CD4-positive, alpha-beta memory T cell (primary cell): ENCODE measurements around the gene SGCG. TPM values are rescaled to one million over a fixed set of nuclear protein-coding genes. Genes with fewer than 3 reads are reported as not detected.

ENCODE experiments used
- CTCF ChIA-PET: fragments of 350-600 bp; sonication (Branson Sonifier 250); formaldehyde crosslinking; loops from one replicate; lab custom pipeline; 2021; ENCODE audit warnings: inconsistent platforms; ENCODE audit not compliant: partially characterized antibody; lab: Charles Lee
- POLR2A ChIA-PET: fragments of 350-600 bp; sonication (Branson Sonifier 250); formaldehyde crosslinking; loops from one replicate; lab custom pipeline; 2021; ENCODE audit not compliant: partially characterized antibody; lab: Charles Lee
- DNase-seq, 5 donors: peaks; one replicate each; pipeline versions ENCODE4 v3.0.0 to v3.0.0-alpha.2; 2020 to 2022; ENCODE audit warnings: mixed read lengths in 1 of 5
- H3K27ac ChIP-seq: one replicate; pipeline ENCODE4 v1.7.0; 2013; ENCODE audit warnings: low read depth, low read length
- H3K27me3 ChIP-seq: 2 replicates; pipeline ENCODE4 v1.7.0; 2013; ENCODE audit warnings: mild to moderate bottlenecking, low read length, moderate library complexity; ENCODE audit not compliant: insufficient read depth
- H3K36me3 ChIP-seq: 2 replicates; pipeline ENCODE4 v1.7.0; 2013; ENCODE audit warnings: mild to moderate bottlenecking, low read length, moderate library complexity; ENCODE audit not compliant: insufficient read depth
- H3K4me1 ChIP-seq: 2 replicates; pipeline ENCODE4 v1.7.0; 2013; ENCODE audit warnings: mild to moderate bottlenecking, low read length, moderate library complexity; ENCODE audit not compliant: insufficient read depth
- H3K4me3 ChIP-seq, 2 donors: one replicate each; pipeline ENCODE4 v1.7.0; 2013; ENCODE audit warnings: low read length in 2 of 2, mild to moderate bottlenecking in 1 of 2
- H3K9me3 ChIP-seq, 2 donors: one replicate each; pipeline ENCODE4 v1.7.0; 2013; ENCODE audit warnings: low read length in 2 of 2, control low read depth in 1 of 2; ENCODE audit not compliant: control insufficient read depth in 1 of 2
- H3K27ac Mint-ChIP-seq, 7 donors: one replicate each; pipeline ENCODE4 v1.8.0; 2020 to 2021; ENCODE audit warnings: mixed read lengths in 7 of 7, mild to moderate bottlenecking in 6 of 7, inconsistent platforms in 3 of 7, moderate library complexity in 3 of 7
- H3K27me3 Mint-ChIP-seq, 2 donors: one replicate each; pipeline ENCODE4 v1.8.0; 2020 to 2021; ENCODE audit warnings: mixed read lengths in 2 of 2
- H3K36me3 Mint-ChIP-seq, 2 donors: one replicate each; pipeline ENCODE4 v1.8.0; 2020 to 2021; ENCODE audit warnings: mixed read lengths in 2 of 2, inconsistent platforms in 1 of 2, mild to moderate bottlenecking in 1 of 2
- H3K4me1 Mint-ChIP-seq, 4 donors: one replicate each; pipeline ENCODE4 v1.8.0; 2020 to 2021; ENCODE audit warnings: mixed read lengths in 4 of 4, mild to moderate bottlenecking in 1 of 4
- H3K4me3 Mint-ChIP-seq, 8 donors: one replicate each; pipeline ENCODE4 v1.8.0; 2020 to 2021; ENCODE audit warnings: mixed read lengths in 8 of 8, mild to moderate bottlenecking in 7 of 8, moderate library complexity in 6 of 8, inconsistent platforms in 3 of 8
- H3K9me3 Mint-ChIP-seq, 8 donors: one replicate each; pipeline ENCODE4 v1.8.0; 2020 to 2021; ENCODE audit warnings: mixed read lengths in 8 of 8, mild to moderate bottlenecking in 5 of 8, inconsistent platforms in 3 of 8, moderate library complexity in 1 of 8
- intact Hi-C: fragments of 100-400 bp; cut with micrococcal nuclease; formaldehyde crosslinking; loops from one replicate; pipeline ENCODE4 v1.15.1; 2023
- polyA plus RNA-seq, 2 donors: library from polyadenylated mRNA; unstranded; fragments of 300-500 nt; fragmentation: Illumina TruSeq; gene quantifications; one replicate each; pipeline ENCODE4 v1.2.3, GENCODE V29; 2021
- total RNA-seq, 2 experiments: library from RNA; stranded (reverse); gene quantifications; one replicate each; pipeline ENCODE4 v1.2.3, GENCODE V29; 2021

The SGCG gene
- total and polyA plus RNA-seq, 4 experiments from 2014 or later, result not detected

- Histone ChIP-seq H3K27ac (no peak overlapping the region), H3K36me3 (no peaks in the 10 kb centered on the region), H3K27me3 (no peaks in the 10 kb centered on the region), H3K9me3 (no peaks in the 10 kb centered on the region), H3K4me3 (no peak overlapping the region), H3K4me1 (no peaks in the 10 kb centered on the region)
- intact Hi-C loops, result no loop called here
- DNase-seq, result no peak
- no peaks in the 10 kb centered on the region for H3K9me3 Mint-ChIP-seq
- H3K4me1 Mint-ChIP-seq, result peaks cover 0 to 1% (median 0%) of the 10 kb centered on the region in 4 donors
- H3K36me3 Mint-ChIP-seq, result no peaks in the 10 kb centered on the region
- POLR2A ChIA-PET, result no interaction called here
- H3K4me3 Mint-ChIP-seq, result peak overlapping the region in 1 of 8 donors; percentile 1
- no peak overlapping the region for H3K27ac Mint-ChIP-seq
- peaks cover 0 to 2% of the 10 kb centered on the region in 2 donors for H3K27me3 Mint-ChIP-seq
- CTCF ChIA-PET, result no interaction called here
These were observed 87.7 kb downstream of the SGCG start for GRCh38 chr13:23268441-23268840.

GRCh38 chr13:23271331-23271730 is 90.6 kb downstream of the SGCG start:
- H3K4me3 ChIP-seq, result no peak overlapping the region
- H3K27me3 ChIP-seq, result no peaks in the 10 kb centered on the region
- no peak for DNase-seq
- H3K27me3 Mint-ChIP-seq, result no peaks in the 10 kb centered on the region
- H3K4me1 ChIP-seq, result no peaks in the 10 kb centered on the region
- ChIA-PET POLR2A (no interaction called here), CTCF (no interaction called here)
- no peak overlapping the region for H3K27ac ChIP-seq
- H3K9me3 ChIP-seq, result no peaks in the 10 kb centered on the region
- no peaks in the 10 kb centered on the region for H3K36me3 ChIP-seq
- H3K27ac Mint-ChIP-seq, result no peak overlapping the region
- no peaks in the 10 kb centered on the region for H3K36me3 Mint-ChIP-seq
- peaks cover 0 to 1% (median 0%) of the 10 kb centered on the region in 4 donors for H3K4me1 Mint-ChIP-seq
- intact Hi-C loops, result no loop called here
- H3K4me3 Mint-ChIP-seq, result no peak overlapping the region
- no peaks in the 10 kb centered on the region for H3K9me3 Mint-ChIP-seq

- intact Hi-C loops, result no loop called here
- no peak overlapping the region for H3K4me3 ChIP-seq
- no peaks in the 10 kb centered on the region for H3K36me3 ChIP-seq
- no peaks in the 10 kb centered on the region for H3K27me3 ChIP-seq
- Mint-ChIP-seq H3K4me3 (no peak overlapping the region), H3K27me3 (peaks cover 1 to 2% of the 10 kb centered on the region in 2 donors), H3K9me3 (no peaks in the 10 kb centered on the region), H3K36me3 (no peaks in the 10 kb centered on the region), H3K27ac (no peak overlapping the region), H3K4me1 (no peaks in the 10 kb centered on the region)
- no peaks in the 10 kb centered on the region for H3K9me3 ChIP-seq
- no peak for DNase-seq
- H3K27ac ChIP-seq, result no peak overlapping the region
- POLR2A ChIA-PET, result no interaction called here
- CTCF ChIA-PET, result no interaction called here
- H3K4me1 ChIP-seq, result no peaks in the 10 kb centered on the region
These were observed 92.7 kb downstream of the SGCG start for GRCh38 chr13:23273498-23273897.

- no peaks in the 10 kb centered on the region for H3K36me3 ChIP-seq
- H3K27me3 Mint-ChIP-seq, result peaks cover 8 to 9% of the 10 kb centered on the region in 2 donors
- no peaks in the 10 kb centered on the region for H3K4me1 ChIP-seq
- H3K9me3 ChIP-seq, result no peaks in the 10 kb centered on the region
- no peak overlapping the region for H3K27ac ChIP-seq
- POLR2A ChIA-PET, result no interaction called here
- H3K9me3 Mint-ChIP-seq, result peaks cover 0 to 4% (median 0%) of the 10 kb centered on the region in 8 donors
- H3K36me3 Mint-ChIP-seq, result no peaks in the 10 kb centered on the region
- no peak for DNase-seq
- intact Hi-C loops, result no loop called here
- no peak overlapping the region for H3K4me3 ChIP-seq
- H3K4me3 Mint-ChIP-seq, result no peak overlapping the region
- H3K27me3 ChIP-seq, result no peaks in the 10 kb centered on the region
- H3K27ac Mint-ChIP-seq, result no peak overlapping the region
- CTCF ChIA-PET, result no interaction called here
- H3K4me1 Mint-ChIP-seq, result no peaks in the 10 kb centered on the region
These were observed 98.5 kb downstream of the SGCG start for GRCh38 chr13:23279321-23279720.

- Histone ChIP-seq H3K9me3 (no peaks in the 10 kb centered on the region), H3K4me3 (no peak overlapping the region), H3K36me3 (no peaks in the 10 kb centered on the region), H3K4me1 (no peaks in the 10 kb centered on the region), H3K27ac (no peak overlapping the region), H3K27me3 (no peaks in the 10 kb centered on the region)
- POLR2A ChIA-PET, result no interaction called here
- H3K27me3 Mint-ChIP-seq, result peaks cover 9 to 10% of the 10 kb centered on the region in 2 donors
- intact Hi-C loops, result no loop called here
- H3K36me3 Mint-ChIP-seq, result no peaks in the 10 kb centered on the region
- DNase-seq, result no peak
- no peaks in the 10 kb centered on the region for H3K4me1 Mint-ChIP-seq
- H3K9me3 Mint-ChIP-seq, result no peaks in the 10 kb centered on the region
- H3K4me3 Mint-ChIP-seq, result no peak overlapping the region
- CTCF ChIA-PET, result no interaction called here
- no peak overlapping the region for H3K27ac Mint-ChIP-seq
These were observed 107.8 kb downstream of the SGCG start for GRCh38 chr13:23288564-23288963.

- H3K9me3 Mint-ChIP-seq, result no peaks in the 10 kb centered on the region
- H3K27me3 Mint-ChIP-seq, result peaks cover 9 to 10% of the 10 kb centered on the region in 2 donors
- DNase-seq, result no peak
- ChIA-PET POLR2A (no interaction called here), CTCF (no interaction called here)
- no peaks in the 10 kb centered on the region for H3K36me3 ChIP-seq
- no peaks in the 10 kb centered on the region for H3K4me1 ChIP-seq
- no peak overlapping the region for H3K4me3 Mint-ChIP-seq
- H3K27me3 ChIP-seq, result no peaks in the 10 kb centered on the region
- H3K27ac ChIP-seq, result no peak overlapping the region
- no peak overlapping the region for H3K27ac Mint-ChIP-seq
- no peak overlapping the region for H3K4me3 ChIP-seq
- H3K36me3 Mint-ChIP-seq, result no peaks in the 10 kb centered on the region
- intact Hi-C loops, result no loop called here
- no peaks in the 10 kb centered on the region for H3K9me3 ChIP-seq
- H3K4me1 Mint-ChIP-seq, result no peaks in the 10 kb centered on the region
These were observed 108.2 kb downstream of the SGCG start for GRCh38 chr13:23288995-23289394.

GRCh38 chr13:23289917-23290357 is 109.2 kb downstream of the SGCG start:
- H3K27me3 ChIP-seq, result no peaks in the 10 kb centered on the region
- ChIA-PET POLR2A (no interaction called here), CTCF (no interaction called here)
- H3K27ac ChIP-seq, result no peak overlapping the region
- H3K4me3 ChIP-seq, result no peak overlapping the region
- no peaks in the 10 kb centered on the region for H3K4me1 ChIP-seq
- Mint-ChIP-seq H3K27me3 (peaks cover 9% of the 10 kb centered on the region in 2 donors), H3K36me3 (no peaks in the 10 kb centered on the region), H3K9me3 (no peaks in the 10 kb centered on the region), H3K27ac (no peak overlapping the region), H3K4me3 (no peak overlapping the region), H3K4me1 (no peaks in the 10 kb centered on the region)
- no peaks in the 10 kb centered on the region for H3K36me3 ChIP-seq
- no peaks in the 10 kb centered on the region for H3K9me3 ChIP-seq
- intact Hi-C loops, result no loop called here
- DNase-seq, result no peak

- Mint-ChIP-seq H3K27me3 (peaks cover 3 to 6% of the 10 kb centered on the region in 2 donors), H3K4me1 (no peaks in the 10 kb centered on the region), H3K27ac (no peak overlapping the region), H3K9me3 (peaks cover 0 to 3% (median 0%) of the 10 kb centered on the region in 8 donors), H3K4me3 (no peak overlapping the region), H3K36me3 (no peaks in the 10 kb centered on the region)
- no peak overlapping the region for H3K27ac ChIP-seq
- no peaks in the 10 kb centered on the region for H3K4me1 ChIP-seq
- ChIA-PET POLR2A (no interaction called here), CTCF (no interaction called here)
- no peaks in the 10 kb centered on the region for H3K9me3 ChIP-seq
- H3K27me3 ChIP-seq, result no peaks in the 10 kb centered on the region
- no peak overlapping the region for H3K4me3 ChIP-seq
- intact Hi-C loops, result no loop called here
- DNase-seq, result no peak
- H3K36me3 ChIP-seq, result no peaks in the 10 kb centered on the region
These were observed 111.8 kb downstream of the SGCG start for GRCh38 chr13:23292586-23292985.
